ENCODE data around the gene IGFBP6. TPM values are rescaled to one million over a fixed set of nuclear protein-coding genes. Genes with fewer than 3 reads are reported as not detected.

The IGFBP6 gene
- total RNA-seq, 1 donor from 2014 or later, result 0.48 TPM

DNA sequence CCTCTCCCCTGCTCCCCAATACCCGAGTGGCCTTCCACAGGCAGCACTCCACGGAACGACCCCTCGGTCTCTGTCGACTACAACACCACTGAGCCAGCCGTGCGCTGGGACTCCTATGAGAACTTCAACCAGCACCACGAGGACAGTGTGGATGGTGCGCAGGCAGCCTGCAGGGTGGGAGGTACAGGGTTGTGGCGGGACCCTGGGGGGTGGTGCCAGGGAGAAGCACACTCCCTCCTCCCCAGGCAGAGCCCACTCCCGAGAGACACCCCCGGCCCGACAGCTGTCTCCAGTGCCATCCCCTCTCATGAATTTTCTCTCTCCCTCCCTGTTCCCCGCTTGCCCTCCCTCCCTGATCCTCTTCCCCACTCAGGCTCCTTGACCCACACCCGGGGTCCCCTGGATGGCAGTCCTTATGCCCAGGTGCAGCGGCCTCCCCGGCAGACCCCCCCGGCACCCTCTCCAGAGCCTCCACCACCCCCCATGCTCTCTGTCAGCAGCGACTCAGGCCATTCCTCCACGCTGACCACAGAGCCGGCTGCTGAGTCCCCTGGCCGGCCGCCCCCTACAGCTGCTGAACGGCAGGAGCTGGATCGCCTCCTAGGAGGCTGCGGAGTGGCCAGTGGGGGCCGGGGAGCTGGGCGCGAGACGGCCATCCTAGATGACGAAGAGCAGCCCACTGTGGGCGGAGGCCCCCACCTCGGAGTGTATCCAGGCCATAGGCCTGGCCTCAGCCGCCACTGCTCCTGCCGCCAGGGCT is 38.6 kb upstream of the IGFBP6 start:
- intact Hi-C loops (cut with micrococcal nuclease), result no loop called here

DNA sequence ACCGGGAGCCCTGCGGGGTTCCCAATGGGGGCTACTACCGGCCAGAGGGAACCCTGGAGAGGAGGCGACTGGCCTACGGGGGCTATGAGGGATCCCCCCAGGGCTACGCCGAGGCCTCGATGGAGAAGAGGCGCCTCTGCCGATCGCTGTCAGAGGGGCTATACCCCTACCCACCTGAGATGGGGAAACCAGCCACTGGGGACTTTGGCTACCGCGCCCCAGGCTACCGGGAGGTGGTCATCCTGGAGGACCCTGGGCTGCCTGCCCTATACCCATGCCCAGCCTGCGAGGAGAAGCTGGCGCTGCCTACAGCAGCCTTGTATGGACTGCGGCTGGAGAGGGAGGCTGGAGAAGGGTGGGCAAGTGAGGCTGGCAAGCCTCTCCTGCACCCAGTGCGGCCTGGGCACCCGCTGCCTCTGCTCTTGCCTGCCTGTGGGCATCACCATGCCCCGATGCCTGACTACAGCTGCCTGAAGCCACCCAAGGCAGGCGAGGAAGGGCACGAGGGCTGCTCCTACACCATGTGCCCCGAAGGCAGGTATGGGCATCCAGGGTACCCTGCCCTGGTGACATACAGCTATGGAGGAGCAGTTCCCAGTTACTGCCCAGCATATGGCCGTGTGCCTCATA is 37.9 kb upstream of the IGFBP6 start:
- intact Hi-C loops (cut with micrococcal nuclease), result no loop called here

DNA sequence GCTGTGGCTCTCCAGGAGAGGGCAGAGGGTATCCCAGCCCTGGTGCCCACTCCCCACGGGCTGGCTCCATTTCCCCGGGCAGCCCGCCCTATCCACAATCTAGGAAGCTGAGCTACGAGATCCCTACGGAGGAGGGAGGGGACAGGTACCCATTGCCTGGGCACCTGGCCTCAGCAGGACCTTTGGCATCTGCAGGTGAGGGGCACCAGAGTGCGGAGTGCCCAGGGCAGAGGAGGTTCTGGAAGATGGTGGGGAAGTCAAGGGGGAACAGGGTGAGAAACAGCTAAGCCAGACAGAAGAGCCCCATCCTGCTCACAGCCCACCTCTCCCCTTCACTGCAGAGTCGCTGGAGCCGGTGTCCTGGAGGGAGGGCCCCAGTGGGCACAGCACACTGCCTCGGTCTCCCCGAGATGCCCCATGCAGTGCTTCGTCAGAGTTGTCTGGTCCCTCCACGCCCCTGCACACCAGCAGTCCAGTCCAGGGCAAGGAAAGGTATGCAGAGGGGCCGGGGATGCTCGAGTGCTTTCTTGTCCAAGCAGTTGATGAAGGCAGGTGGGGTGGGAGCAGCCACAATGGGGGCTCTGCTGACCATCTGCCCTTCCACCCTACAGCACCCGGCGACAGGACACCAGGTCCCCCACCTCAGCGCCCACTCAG is 37.3 kb upstream of the IGFBP6 start:
- intact Hi-C loops (cut with micrococcal nuclease), result no loop called here

DNA sequence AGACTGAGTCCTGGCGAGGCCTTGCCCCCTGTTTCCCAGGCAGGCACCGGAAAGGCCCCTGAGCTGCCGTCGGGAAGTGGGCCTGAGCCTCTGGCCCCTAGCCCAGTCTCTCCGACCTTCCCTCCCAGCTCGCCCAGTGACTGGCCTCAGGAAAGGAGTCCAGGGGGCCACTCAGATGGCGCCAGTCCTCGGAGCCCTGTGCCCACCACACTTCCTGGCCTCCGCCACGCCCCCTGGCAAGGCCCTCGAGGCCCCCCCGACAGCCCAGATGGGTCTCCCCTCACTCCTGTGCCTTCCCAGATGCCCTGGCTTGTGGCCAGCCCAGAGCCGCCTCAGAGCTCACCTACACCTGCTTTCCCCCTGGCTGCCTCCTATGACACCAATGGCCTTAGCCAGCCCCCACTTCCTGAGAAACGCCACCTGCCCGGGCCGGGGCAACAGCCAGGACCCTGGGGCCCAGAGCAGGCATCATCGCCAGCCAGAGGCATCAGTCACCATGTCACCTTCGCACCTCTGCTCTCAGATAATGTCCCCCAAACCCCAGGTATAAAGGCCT is 36.7 kb upstream of the IGFBP6 start:
- intact Hi-C loops (cut with micrococcal nuclease), result no loop called here

DNA sequence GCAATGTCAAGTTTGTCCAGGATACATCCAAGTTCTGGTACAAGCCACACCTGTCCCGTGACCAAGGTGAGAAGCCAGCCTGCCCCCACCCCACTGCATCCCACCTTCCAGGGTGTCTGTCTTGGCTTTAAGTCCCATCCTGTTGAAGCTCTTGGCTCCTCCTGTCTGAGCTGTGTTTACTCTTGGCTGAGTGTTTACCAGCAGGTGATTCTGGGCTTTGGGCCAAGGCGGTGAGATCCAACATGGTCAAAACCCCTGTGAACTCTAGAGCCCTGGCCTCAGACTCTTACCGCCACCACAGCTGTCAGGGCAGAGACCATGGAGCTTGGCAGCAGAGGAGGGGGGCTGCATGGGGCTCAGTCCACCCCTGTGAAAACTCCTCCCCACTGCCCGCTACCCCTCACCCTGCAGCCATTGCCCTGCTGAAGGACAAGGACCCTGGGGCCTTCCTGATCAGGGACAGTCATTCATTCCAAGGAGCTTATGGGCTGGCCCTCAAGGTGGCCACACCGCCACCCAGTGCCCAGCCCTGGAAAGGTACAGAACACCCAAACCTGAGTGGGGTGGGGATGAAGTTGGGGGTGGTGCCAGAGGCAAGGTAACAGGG is 36.0 kb upstream of the IGFBP6 start:
- intact Hi-C loops (cut with micrococcal nuclease), result no loop called here

DNA sequence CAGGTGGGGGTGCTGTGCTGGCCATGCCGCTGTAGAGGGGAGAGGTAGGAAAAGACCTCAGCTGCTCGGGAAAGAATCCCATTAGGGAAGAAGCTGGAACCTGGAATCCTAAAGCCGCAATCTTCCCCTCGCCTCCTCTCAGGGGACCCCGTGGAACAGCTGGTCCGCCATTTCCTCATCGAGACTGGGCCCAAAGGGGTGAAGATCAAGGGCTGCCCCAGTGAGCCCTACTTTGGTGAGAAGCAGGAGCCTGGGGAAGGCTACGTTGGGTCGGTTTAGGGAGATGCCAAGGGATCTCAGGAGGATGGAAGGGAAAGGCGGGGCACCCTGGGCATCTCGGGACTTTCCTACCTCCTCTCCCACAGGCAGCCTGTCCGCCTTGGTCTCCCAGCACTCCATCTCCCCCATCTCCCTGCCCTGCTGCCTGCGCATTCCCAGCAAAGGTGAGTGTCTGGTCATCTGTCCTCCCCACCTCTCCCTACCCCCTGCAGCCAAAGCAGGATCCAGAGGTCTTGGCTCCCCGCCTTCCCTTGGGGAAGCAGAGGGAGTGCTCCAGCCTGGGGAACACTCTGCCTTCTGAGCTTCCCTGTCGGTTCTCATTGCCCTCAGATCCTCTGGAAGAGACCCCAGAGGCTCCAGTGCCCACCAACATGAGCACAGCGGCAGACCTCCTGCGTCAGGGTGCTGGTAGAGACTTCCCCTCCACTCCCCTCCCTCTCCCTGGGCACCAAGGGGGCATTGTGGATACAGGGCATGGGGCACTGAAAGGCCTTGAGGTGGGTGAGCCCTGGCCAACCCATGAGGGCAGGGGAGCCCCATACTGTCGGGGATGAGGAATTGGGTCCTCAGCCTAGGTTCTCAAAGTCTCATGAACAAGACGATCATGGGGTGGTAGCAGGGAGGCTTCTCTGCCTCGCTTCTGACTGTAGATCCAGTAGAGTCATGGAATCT is 35.2 kb upstream of the IGFBP6 start:
- intact Hi-C loops (cut with micrococcal nuclease), result no loop called here

DNA sequence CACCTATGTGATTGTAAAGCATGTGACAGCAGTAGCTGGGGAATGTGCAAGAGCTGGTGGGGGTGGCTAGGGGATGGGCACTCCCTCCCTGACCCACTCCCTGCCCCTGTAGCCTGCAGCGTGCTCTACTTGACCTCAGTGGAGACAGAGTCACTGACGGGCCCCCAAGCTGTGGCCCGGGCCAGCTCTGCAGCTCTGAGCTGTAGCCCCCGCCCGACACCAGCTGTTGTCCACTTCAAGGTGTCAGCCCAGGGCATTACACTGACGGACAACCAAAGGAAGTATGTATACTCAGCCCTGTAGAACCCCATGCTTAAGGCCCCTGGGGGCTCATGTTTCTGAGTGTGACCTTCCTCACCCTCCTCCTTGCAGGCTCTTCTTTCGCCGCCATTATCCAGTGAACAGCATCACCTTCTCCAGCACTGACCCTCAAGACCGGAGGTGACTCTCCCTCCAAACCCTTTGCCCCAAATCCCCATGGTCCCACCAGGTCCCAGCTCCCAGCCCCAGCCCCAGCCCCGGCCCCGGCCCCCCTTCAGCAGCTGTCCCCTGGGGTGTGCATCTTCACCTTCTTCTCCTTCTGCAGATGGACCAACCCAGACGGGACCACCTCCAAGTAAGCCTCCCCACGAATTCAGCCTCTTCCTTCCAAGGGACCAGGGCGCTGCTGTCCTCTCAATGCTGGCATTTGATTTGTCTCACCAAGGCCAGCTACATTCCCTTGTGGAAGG is 34.3 kb upstream of the IGFBP6 start:
- intact Hi-C loops (cut with micrococcal nuclease), result no loop called here

DNA sequence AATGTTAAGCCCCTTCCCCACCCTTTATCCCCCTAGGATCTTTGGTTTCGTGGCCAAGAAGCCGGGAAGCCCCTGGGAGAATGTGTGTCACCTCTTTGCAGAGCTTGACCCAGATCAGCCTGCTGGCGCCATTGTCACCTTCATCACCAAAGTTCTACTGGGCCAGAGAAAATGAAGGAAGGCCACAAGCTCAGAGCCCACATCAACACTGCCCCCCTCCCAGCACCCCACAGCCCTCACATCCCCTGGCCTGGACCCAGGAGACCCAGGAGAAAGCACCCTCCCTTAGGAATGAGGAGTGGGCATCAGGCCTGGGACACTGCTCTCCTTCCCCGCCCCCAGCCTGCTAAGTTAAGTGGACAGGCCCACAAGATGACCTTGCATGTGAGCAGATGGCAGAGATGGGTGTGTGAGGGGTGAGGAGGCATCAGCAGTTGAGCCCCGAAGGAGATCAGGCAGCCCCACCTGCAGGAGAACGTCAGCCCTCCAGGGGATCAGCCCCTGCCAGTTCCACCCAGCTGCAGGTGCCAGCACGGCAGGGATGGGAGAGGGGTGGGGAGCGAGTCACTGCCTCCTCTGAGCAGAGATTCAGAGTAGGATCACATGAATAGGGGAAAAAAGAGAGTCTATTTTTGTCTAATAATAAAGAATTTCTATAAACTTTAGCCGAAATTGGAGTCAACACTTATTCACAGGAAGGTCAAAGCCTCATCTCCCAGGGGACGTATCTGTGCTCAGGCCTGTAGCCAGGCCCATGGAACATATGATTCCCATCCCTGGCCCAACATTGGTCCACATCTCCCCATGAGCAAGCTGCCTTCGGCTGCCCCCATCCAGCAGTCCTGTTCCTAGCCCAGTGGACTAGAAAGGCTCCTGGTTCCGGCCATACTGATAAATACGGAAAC is 33.5 kb upstream of the IGFBP6 start:
- intact Hi-C loops (cut with micrococcal nuclease), result no loop called here

DNA sequence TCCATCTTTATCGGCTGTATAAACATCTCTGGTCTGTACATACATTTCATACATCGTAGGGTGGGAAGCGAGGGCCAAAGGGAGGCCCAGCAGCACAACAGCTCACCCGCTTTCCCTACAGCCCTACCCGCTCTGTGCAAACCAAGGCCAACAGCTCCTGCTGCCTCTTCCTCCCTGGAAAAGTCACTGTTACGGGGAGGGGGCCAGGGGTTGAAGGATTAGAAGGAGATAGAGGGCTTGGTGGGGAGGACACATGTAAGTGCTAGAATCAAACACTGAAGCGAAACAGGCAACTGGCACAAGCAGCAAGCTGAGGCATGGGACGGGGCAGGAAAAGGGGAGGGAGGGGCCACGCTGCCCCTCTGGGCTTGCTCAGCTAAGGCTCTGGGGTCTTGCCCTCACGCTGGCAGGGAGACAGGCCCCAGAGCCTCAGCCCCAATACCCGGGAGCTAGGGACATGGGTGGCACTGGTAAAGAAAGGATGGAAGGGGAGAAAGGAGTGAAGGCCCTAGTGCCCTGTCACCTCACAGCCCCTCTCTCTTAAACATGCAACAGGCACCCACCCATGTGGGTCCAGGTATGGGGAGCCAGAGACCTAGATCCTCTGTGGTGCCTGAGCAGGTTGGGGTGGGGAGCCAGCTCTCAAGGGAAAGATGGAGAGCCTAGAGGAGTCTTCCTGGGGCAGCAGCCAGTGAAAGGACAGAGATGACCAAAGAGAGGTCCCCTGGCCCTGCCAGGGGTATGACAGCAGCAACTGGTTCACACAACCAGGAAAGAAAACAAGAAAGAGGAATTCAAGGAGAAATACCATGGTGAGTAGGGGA is 32.6 kb upstream of the IGFBP6 start:
- intact Hi-C loops (cut with micrococcal nuclease), result no loop called here

DNA sequence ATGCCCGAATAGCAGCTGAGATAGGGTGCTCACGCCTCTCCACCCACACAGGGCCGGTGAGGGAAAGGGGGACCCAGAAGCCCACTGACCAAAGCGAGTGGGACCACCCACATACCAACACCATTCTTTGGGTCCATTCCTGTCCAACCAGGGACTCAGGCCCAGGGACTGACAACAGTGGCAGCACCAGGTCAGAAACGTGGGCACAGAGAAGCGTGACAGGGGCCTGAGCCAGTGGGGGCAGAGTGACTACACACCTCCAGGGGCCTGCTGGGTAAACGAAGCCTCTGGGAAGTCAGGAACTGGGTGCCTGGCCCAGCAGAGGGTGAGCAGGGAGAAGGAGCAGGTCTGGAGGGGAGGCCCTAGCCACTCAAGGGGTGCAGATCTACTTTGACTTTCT is 32.0 kb upstream of the IGFBP6 start:
- intact Hi-C loops (cut with micrococcal nuclease), result no loop called here

DNA sequence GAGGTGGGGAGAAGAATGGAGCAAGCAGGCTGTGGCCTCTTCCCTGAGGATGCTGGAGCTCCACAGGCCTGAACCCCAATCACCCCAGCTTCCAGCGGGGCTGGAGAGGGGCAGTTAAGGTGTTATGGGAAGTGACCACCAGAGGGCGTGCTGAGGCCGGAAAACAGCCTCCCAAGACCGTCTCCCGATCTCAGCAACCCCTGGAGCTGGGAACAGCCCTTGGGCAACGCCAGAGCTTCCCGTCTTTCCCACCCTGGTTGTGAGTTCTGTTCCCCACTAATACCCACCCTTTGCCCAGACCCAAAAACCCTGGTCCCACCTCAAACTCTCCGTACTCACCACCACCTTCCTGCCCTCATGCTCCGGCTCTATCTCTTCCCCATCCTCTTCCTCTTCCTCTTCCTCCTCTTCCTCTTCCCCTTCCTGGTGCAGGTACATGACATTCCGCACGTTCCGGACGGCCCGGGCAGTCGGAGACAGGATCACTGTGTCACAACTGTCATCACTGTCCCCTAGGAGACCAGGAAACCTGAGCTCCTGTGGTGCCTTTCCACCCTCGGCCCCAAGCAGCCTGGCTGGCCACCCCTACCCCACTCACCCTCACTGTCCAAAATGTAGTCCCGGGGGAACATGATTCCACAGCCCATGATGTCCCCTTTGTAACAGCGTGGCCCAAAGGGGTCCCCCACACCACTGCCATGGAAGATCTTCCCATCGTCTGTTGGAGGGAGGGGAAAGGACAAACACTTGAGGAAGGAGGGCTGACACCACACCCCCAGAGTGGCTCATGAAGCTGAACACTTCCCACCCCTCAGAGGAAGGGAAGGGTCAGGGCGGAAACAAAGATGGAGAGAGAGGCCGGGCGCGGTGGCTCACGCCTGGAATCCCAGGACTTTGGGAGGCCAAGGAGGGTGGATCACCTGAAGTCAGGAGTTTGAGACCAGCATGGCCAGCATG is 31.2 kb upstream of the IGFBP6 start:
- intact Hi-C loops (cut with micrococcal nuclease), result loop anchor here (1.0 kb wide), 1 partner anchor 33 kb away; no protein-coding TSS in a partner anchor

DNA sequence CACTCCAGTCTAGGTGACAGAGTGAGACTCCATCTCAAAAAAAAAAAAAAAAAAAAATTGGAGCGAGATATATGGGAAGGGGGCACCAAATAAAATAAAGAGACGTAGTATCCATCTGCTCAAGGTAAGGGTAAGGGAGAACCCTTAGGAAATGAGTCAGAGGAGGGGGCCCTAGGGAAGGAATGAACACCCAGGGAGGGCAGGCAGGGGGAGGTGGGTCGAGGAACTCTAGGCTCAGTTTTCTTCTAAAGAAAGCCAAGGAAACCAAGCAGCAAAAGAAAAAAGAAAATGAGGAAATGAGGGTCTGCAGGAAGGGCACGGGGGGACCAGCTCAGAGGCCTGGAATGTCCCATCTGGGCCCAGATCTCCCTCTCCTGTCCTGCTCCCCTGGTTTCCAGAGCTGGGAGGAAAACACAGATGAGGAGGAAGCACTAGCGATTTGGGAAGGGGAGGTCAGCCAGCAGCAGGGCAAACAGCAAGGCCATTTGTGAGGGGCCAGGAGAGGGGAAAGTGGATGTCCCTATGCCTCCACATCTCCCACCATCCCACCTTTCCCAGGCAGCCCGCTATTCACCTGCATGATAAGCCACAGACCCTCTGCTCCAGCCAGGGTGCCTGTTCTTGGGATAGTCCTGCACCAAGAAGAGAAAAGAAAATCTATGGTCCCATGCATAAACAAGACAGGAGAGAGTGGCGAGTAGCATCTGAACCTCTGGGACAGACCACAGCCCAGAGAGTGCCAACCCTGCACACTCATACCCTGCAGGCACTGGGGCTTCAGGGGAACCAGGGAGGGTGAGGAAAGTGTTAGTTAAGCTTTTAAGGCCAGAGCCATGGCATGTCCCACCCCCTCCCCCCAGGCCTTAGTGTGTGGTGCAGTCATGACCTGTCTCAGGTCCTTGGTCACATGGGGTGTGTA is 30.1 kb upstream of the IGFBP6 start:
- intact Hi-C loops (cut with micrococcal nuclease), result no loop called here

DNA sequence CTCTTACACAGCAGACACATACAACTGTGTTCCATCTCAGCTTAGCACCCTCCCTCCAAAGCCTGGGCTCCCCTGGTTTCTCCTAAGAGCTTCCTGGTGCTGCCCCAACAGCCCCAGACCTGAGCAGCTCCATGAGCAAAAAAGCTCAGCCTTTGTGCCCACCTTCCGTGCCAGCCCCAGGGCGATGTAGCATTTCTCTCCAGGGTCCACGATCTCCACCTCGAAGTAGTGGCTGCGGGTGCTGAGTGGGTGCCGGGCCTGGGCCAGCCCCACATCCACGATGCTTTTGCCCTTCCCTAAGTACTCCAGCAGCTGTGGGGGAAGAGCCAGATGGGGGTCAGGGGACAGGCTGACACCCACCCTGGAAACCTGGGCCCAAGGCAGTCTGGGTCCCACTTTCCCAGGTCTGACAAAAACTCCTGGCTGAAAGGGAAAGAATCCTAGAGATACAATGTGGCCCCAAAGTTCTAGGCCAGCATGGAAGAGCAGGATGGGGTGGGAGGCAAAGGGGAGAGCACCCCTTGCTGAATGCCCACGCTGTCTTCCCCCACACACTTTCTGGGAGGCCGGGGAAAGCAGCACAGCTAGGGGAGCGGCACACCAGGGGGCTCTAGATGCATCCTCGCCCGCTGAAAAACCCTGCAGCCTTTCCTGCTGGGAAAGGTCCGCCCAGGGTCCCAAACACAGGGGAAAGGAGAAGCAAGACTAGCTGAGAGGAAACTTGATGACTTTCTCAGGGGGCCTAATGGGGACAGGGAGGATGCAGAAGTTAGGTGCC is 29.3 kb upstream of the IGFBP6 start:
- intact Hi-C loops (cut with micrococcal nuclease), result no loop called here

DNA sequence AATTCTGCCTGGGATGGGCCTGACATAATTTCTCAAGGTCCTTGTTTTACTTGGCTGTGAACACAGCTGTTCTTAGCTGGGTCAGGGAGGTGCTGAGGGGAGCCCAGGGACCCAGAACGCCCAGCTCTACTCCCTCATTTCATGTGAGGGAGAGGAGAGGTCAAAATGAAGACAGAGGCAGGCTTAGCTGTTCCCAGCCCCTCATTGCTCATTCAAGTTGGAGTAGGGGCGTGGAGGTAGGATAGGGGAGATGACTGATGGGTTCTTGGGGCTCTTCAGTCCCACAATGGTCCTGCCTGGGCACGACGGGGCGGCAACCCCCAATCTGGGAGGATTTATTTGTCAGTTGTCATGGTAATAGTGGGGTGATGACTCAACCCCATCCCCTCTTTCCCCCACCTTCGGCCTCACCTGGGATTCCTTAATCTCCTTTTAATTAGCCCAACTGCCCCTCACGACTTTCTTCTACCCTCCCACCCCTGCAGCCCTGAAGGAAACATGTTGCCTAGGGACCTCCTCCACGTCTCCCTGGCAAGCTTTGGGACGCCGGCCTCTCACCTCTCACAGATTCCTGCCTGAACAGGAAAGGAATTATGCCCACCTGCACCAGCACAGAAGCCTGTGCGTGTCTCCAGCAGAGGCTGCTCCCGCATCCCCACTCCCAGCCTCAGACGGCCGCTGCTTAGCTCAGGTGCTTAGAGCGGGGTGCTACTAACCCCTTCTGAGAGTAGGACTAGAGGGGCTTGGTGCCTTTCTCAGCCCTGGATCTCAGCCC is 28.5 kb upstream of the IGFBP6 start:
- intact Hi-C loops (cut with micrococcal nuclease), result no loop called here

Measured in T-helper 2 cell treated with Interferon-gamma antibody and Interleukin-4, amounts not matched to agents 100 ng/mL and 5 ng/mL, for 36 hours (primary cell).